PC-9 (cell line): ENCODE measurements around the gene EYA2. TPM values are rescaled to one million over a fixed set of nuclear protein-coding genes. Genes with fewer than 3 reads are reported as not detected.

Experiments
- BruUV-seq: library from RNA; stranded (reverse); fragments of 400-500 nt; replicated peaks from 2 replicates; lab custom pipeline; 2021; lab: Mats Ljungman, UMichigan
- CTCF ChIA-PET: fragments of 300-600 bp; sonication (Branson Sonifier 250); formaldehyde crosslinking; loops from one replicate; lab custom pipeline; 2022; ENCODE audit warnings: antibody characterized with exemption; lab: Charles Lee
- POLR2A ChIA-PET: fragments of 300-600 bp; sonication (Branson Sonifier 250); formaldehyde crosslinking; loops from one replicate; lab custom pipeline; 2022; ENCODE audit warnings: antibody characterized with exemption; ENCODE audit not compliant: unreplicated experiment; lab: Charles Lee
- DNase-seq, 2 experiments: peaks; one replicate each; pipeline versions ENCODE4 v3.0.0 to v3.0.0-alpha.2; 2015 to 2022; ENCODE audit warnings: mixed read lengths in 1 of 2
- H2AFZ ChIP-seq: fragments of 200-600 bp; sonication (generic); 2 replicates; pipeline ENCODE4 v1.8.1; 2017; ENCODE audit warnings: antibody characterized with exemption
- H3F3A ChIP-seq: fragments of 200-600 bp; sonication (generic); 2 replicates; pipeline ENCODE4 v1.8.1; 2017; ENCODE audit warnings: antibody characterized with exemption, mild to moderate bottlenecking, low read depth; ENCODE audit not compliant: insufficient read depth
- H3K27ac ChIP-seq: fragments of 200-600 bp; sonication (generic); 2 replicates; pipeline ENCODE4 v1.6.1; 2016; ENCODE audit warnings: mixed run types
- H3K27me3 ChIP-seq: fragments of 200-600 bp; sonication (generic); 2 replicates; pipeline ENCODE4 v1.6.1; 2016; ENCODE audit warnings: low read depth, mixed run types; ENCODE audit not compliant: insufficient read depth
- H3K36me3 ChIP-seq: fragments of 200-600 bp; sonication (generic); 2 replicates; pipeline ENCODE4 v1.6.1; 2016; ENCODE audit warnings: low read depth, mixed run types
- H3K4me1 ChIP-seq: fragments of 200-600 bp; sonication (generic); replicated peaks from 2 replicates; pipeline ENCODE4 v1.6.1; 2016; ENCODE audit warnings: mixed run types; ENCODE audit not compliant: insufficient read depth
- H3K4me2 ChIP-seq: fragments of 200-600 bp; sonication (generic); 2 replicates; pipeline ENCODE4 v1.6.1; 2017; ENCODE audit warnings: mixed run types
- H3K4me3 ChIP-seq: fragments of 200-600 bp; sonication (generic); 2 replicates; pipeline ENCODE4 v1.6.1; 2016; ENCODE audit warnings: mixed run types
- H3K79me2 ChIP-seq: fragments of 200-600 bp; sonication (generic); 2 replicates; pipeline ENCODE4 v1.6.1; 2017; ENCODE audit warnings: low read depth, mixed run types
- H3K9me2 ChIP-seq: fragments of 200-600 bp; sonication (generic); 2 replicates; pipeline ENCODE4 v1.8.1; 2017; ENCODE audit warnings: mild to moderate bottlenecking; ENCODE audit not compliant: insufficient read depth
- H3K9me3 ChIP-seq: fragments of 200-600 bp; sonication (generic); 2 replicates; pipeline ENCODE4 v1.8.1; 2016; ENCODE audit warnings: low read depth; ENCODE audit not compliant: insufficient read depth
- H4K20me1 ChIP-seq: fragments of 200-600 bp; sonication (generic); 2 replicates; pipeline ENCODE4 v1.8.1; 2017; ENCODE audit not compliant: insufficient read depth
- CTCF ChIP-seq: fragments of 200-600 bp; sonication (generic); conservative IDR thresholded peaks from 2 replicates; pipeline ENCODE4 v1.6.1; 2017; ENCODE audit warnings: mixed run types, antibody characterized with exemption, mild to moderate bottlenecking, moderate library complexity
- EZH2 ChIP-seq: fragments of 200-600 bp; sonication (generic); IDR thresholded peaks from 2 replicates; pipeline ENCODE4 v1.8.0; 2017; ENCODE audit warnings: antibody characterized with exemption, low read depth
- intact Hi-C: fragments of 100-400 bp; cut with micrococcal nuclease; formaldehyde crosslinking; loops from one replicate; pipeline ENCODE4 v1.10.0; 2022; ENCODE audit not compliant: unreplicated experiment
- total RNA-seq: library from RNA; stranded (reverse); gene quantifications from 2 replicates; pipeline ENCODE4 v1.2.3, GENCODE V29; 2021

EYA2 gene
- total RNA-seq, 1 experiment from 2014 or later = not detected

- no peak overlapping the region for H2AFZ ChIP-seq
- no peaks in the 10 kb centered on the region for H3K9me2 ChIP-seq
- no peak for DNase-seq
- TF ChIP-seq EZH2 (no peak), CTCF (no peak)
- ChIA-PET POLR2A (no interaction called here), CTCF (interaction anchor here (0.5 kb wide), 1 partner anchor 297 kb away, joined by 5 read pairs; no protein-coding TSS in a partner anchor)
- no peak overlapping the region for H3K4me3 ChIP-seq
- H3F3A ChIP-seq = no peaks in the 10 kb centered on the region
- H3K4me2 ChIP-seq = no peak overlapping the region
- no peaks in the 10 kb centered on the region for H3K4me1 ChIP-seq
- BruUV-seq = no TSS peak
- no peaks in the 10 kb centered on the region for H3K79me2 ChIP-seq
- intact Hi-C loops = no loop called here
- no peaks in the 10 kb centered on the region for H3K9me3 ChIP-seq
- no peak overlapping the region for H3K27ac ChIP-seq
- no peaks in the 10 kb centered on the region for H4K20me1 ChIP-seq
- H3K36me3 ChIP-seq = no peaks in the 10 kb centered on the region
- H3K27me3 ChIP-seq = peaks cover 43% of the 10 kb centered on the region; the same call in 1 of the 2 replicates
Observed at GRCh38 chr20:46903256-46903655, 8.6 kb downstream of the EYA2 start.

GRCh38 chr20:46903937-46904336 is 9.3 kb downstream of the EYA2 start:
- Histone ChIP-seq H3K79me2 (no peaks in the 10 kb centered on the region), H3K9me3 (no peaks in the 10 kb centered on the region), H2AFZ (no peak overlapping the region), H3K4me2 (no peak overlapping the region), H3K4me1 (no peaks in the 10 kb centered on the region), H3K27ac (no peak overlapping the region), H3K9me2 (no peaks in the 10 kb centered on the region), H3F3A (no peaks in the 10 kb centered on the region), H3K36me3 (no peaks in the 10 kb centered on the region), H3K27me3 (peaks cover 48% of the 10 kb centered on the region; the same call in 1 of the 2 replicates), H3K4me3 (no peak overlapping the region), H4K20me1 (no peaks in the 10 kb centered on the region)
- BruUV-seq = no TSS peak
- intact Hi-C loops = no loop called here
- POLR2A ChIA-PET = no interaction called here
- CTCF ChIA-PET = no interaction called here
- no peak for DNase-seq
- TF ChIP-seq CTCF = no peak
- no peak for TF ChIP-seq EZH2

- CTCF ChIA-PET = no interaction called here
Observed at GRCh38 chr20:46905364-46906125, 10.9 kb downstream of the EYA2 start.

More at GRCh38 chr20:46905364-46906125, 10.9 kb downstream of the EYA2 start:
- Histone ChIP-seq H3K4me3 (no peak overlapping the region), H3K4me1 (no peaks in the 10 kb centered on the region), H3K9me2 (no peaks in the 10 kb centered on the region), H3K27ac (no peak overlapping the region), H3K36me3 (no peaks in the 10 kb centered on the region), H2AFZ (no peak overlapping the region), H3K27me3 (peaks cover 52% of the 10 kb centered on the region), H4K20me1 (no peaks in the 10 kb centered on the region), H3K9me3 (no peaks in the 10 kb centered on the region), H3F3A (no peaks in the 10 kb centered on the region), H3K79me2 (no peaks in the 10 kb centered on the region), H3K4me2 (no peak overlapping the region)
- POLR2A ChIA-PET = no interaction called here
- intact Hi-C loops = no loop called here
- DNase-seq = peak in 1 of 2 experiments; percentile 26
- BruUV-seq = no TSS peak
- TF ChIP-seq CTCF = no peak
- no peak for TF ChIP-seq EZH2
